Panc1 (cell line): ENCODE data around the gene NPR2. TPM values are rescaled to one million over a fixed set of nuclear protein-coding genes. Genes with fewer than 3 reads are reported as not detected.

ENCODE experiments used
- ATAC-seq: fragments of 200-7000 bp; cut with Tn5 transposase; 2 replicates; pipeline ENCODE4 v1.9.1; 2020; ENCODE audit warnings: mild to moderate bottlenecking, moderate library complexity
- BruUV-seq: library from RNA; stranded (reverse); fragments of 400-500 nt; replicated peaks from 2 replicates; lab custom pipeline; 2021; lab: Mats Ljungman, UMichigan
- CTCF ChIA-PET: fragments of 300-600 bp; sonication (Branson Sonifier 250); formaldehyde crosslinking; loops from one replicate; lab custom pipeline; 2022; ENCODE audit warnings: antibody characterized with exemption; lab: Charles Lee
- POLR2A ChIA-PET: fragments of 300-600 bp; sonication (Branson Sonifier 250); formaldehyde crosslinking; loops from one replicate; lab custom pipeline; 2022; ENCODE audit warnings: antibody characterized with exemption; lab: Charles Lee
- DNase-seq: peaks from one replicate; pipeline ENCODE4 v3.0.0-alpha.2; 2010; ENCODE audit warnings: low read depth, low spot score
- H3K27ac ChIP-seq: 2 replicates; pipeline ENCODE4 v1.5.1; 2011; ENCODE audit warnings: mild to moderate bottlenecking, low read length, inconsistent platforms
- H3K27me3 ChIP-seq: fragments of 200-500 bp; sonication (Bioruptor generic); 2 replicates; pipeline ENCODE4 v1.6.0; 2014; ENCODE audit warnings: low read length, inconsistent platforms; ENCODE audit not compliant: control insufficient read depth, insufficient read depth
- H3K36me3 ChIP-seq: fragments of 200-500 bp; sonication (Bioruptor generic); 2 replicates; pipeline ENCODE4 v1.5.1; 2014; ENCODE audit warnings: inconsistent platforms, mild to moderate bottlenecking, low read length, moderate library complexity; ENCODE audit not compliant: control insufficient read depth, insufficient read depth
- H3K4me1 ChIP-seq: 2 replicates; pipeline ENCODE4 v1.5.1; 2011; ENCODE audit warnings: inconsistent platforms, mild to moderate bottlenecking, low read length, moderate library complexity; ENCODE audit not compliant: control insufficient read depth, insufficient read depth
- H3K4me3 ChIP-seq, 2 experiments: 2 replicates each; pipeline ENCODE4 v1.5.1; 2011 to 2012; ENCODE audit warnings: low read depth in 2 of 2, low read length in 2 of 2, mild to moderate bottlenecking in 2 of 2, inconsistent platforms in 1 of 2, moderate library complexity in 1 of 2
- H3K9me3 ChIP-seq: fragments of 200-500 bp; sonication (Bioruptor generic); 2 replicates; pipeline ENCODE4 v1.5.1; 2014; ENCODE audit warnings: low read depth, mild to moderate bottlenecking, inconsistent platforms, low read length, moderate library complexity; ENCODE audit not compliant: control insufficient read depth, insufficient read depth
- CTCF ChIP-seq: fragments of 450-650 bp; IDR thresholded peaks from 2 replicates; pipeline ENCODE4 v1.5.1; 2017; ENCODE audit warnings: mild to moderate bottlenecking
- POLR2AphosphoS5 ChIP-seq: IDR thresholded peaks from 2 replicates; pipeline ENCODE4 v1.6.1; 2012; ENCODE audit warnings: mild to moderate bottlenecking, low read depth, low read length, moderate library complexity
- SIN3A ChIP-seq: IDR thresholded peaks from 2 replicates; pipeline ENCODE4 v1.6.1; 2012; ENCODE audit warnings: low read depth, mild to moderate bottlenecking, low read length, moderate library complexity, borderline replicate concordance; ENCODE audit not compliant: insufficient read depth
- TCF7L2 ChIP-seq: IDR thresholded peaks from 2 replicates; pipeline ENCODE4 v1.6.1; 2011; ENCODE audit warnings: mild to moderate bottlenecking, low read depth, low read length, inconsistent platforms
- in situ Hi-C: cut with HindIII; loops from 2 replicates; pipeline ENCODE4 v1.10.0; 2016; ENCODE audit warnings: low sequenced_read_pairs, low pct_unique_long_range_greater_than_20kb
- intact Hi-C: fragments of 100-400 bp; cut with micrococcal nuclease; formaldehyde crosslinking; loops from one replicate; pipeline ENCODE4 v1.10.0; 2022; ENCODE audit not compliant: unreplicated experiment
- total RNA-seq: library from RNA; stranded (reverse); gene quantifications from one replicate; pipeline ENCODE4 v1.2.1, GENCODE V29; 2021; ENCODE audit not compliant: unreplicated experiment
- TF ChIP-seq, protein P1 (sequence below), 2 experiments: IDR thresholded peaks; 2 replicates each; pipeline ENCODE4 v1.6.1; 2011 to 2012; ENCODE audit warnings: low read depth in 2 of 2, control low read depth in 1 of 2, low read length in 1 of 2, mild to moderate bottlenecking in 1 of 2, moderate library complexity in 1 of 2; ENCODE audit not compliant: insufficient read depth in 1 of 2

NPR2 gene
- total RNA-seq, 1 experiment from 2014 or later, result 12.2 TPM

DNA sequence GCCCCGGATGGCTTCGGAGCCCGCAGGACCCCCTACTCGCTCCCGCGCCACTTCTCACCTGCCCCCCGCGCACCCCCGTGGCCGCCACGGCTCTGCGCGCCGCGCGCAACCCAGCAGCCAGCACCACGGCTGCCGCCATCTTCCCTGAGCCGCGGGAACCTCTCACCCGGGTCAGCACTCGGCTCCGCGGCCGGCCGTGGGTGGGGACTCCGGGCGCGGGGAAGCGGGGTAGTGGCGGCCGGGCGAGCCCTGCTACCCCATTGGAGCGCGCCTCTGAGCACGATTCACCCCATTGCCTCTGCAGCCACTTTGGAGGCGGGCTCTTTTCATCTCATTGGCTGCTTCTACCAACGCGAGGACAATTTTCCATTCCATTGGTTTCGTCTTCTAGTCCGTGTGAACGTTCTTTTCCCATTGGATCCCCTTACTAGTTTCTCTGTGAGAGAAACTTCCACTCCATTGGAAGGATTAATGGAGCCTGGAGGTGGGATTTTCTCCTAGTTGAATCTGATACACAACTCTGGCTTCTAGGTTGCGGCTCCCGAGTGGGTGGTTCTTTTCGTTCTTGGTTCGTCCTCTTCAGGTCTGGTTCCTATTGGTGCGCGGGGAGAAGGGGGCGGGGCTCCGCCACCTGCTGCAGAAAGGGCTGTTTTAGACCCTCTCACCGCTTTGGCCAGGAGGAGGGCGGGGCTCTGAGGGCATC lies 23.6 kb downstream of the NPR2 start, which contains the start of gene HINT2:
Gene HINT2 (minus strand): TSS at position 202 of the 703 bp plus-strand sequence. CDS start 63 bp downstream, at position 139.
- peak; percentile 94 for ATAC-seq
- TF ChIP-seq CTCF, result no peak
- peak; percentile 94 for TF ChIP-seq POLR2AphosphoS5
- TF ChIP-seq TCF7L2, result no peak
- TF ChIP-seq, protein P1, sequence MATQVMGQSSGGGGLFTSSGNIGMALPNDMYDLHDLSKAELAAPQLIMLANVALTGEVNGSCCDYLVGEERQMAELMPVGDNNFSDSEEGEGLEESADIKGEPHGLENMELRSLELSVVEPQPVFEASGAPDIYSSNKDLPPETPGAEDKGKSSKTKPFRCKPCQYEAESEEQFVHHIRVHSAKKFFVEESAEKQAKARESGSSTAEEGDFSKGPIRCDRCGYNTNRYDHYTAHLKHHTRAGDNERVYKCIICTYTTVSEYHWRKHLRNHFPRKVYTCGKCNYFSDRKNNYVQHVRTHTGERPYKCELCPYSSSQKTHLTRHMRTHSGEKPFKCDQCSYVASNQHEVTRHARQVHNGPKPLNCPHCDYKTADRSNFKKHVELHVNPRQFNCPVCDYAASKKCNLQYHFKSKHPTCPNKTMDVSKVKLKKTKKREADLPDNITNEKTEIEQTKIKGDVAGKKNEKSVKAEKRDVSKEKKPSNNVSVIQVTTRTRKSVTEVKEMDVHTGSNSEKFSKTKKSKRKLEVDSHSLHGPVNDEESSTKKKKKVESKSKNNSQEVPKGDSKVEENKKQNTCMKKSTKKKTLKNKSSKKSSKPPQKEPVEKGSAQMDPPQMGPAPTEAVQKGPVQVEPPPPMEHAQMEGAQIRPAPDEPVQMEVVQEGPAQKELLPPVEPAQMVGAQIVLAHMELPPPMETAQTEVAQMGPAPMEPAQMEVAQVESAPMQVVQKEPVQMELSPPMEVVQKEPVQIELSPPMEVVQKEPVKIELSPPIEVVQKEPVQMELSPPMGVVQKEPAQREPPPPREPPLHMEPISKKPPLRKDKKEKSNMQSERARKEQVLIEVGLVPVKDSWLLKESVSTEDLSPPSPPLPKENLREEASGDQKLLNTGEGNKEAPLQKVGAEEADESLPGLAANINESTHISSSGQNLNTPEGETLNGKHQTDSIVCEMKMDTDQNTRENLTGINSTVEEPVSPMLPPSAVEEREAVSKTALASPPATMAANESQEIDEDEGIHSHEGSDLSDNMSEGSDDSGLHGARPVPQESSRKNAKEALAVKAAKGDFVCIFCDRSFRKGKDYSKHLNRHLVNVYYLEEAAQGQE (IDR thresholded peaks at IDR 0.05; ENCODE audit: insufficient read depth in 1 of 2, low read depth in 2 of 2, low read length in 1 of 2), result no peak
- peak; percentile 72; the same call in 1 of the 2 replicates for TF ChIP-seq SIN3A
- BruUV-seq, result no TSS peak

DNA sequence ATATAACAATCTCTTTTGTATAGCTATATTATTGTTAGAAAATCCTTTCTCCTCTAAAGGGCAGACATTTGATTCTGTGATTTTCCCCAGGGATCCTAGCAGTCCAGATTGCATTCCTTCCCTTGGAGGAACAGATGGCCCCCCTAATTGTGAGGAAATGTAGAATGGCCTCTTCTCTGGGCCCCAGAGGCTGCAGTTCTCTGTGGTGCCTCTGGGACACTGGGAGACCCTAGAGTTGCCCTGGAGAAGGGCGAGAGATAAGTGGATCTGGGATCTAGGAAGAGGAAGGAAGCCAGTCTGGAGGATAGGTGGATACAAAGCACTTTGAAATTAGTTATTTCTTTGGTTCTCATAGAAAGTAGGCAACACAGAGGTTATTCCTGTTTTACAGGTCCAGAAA lies 25.3 kb downstream of the NPR2 start:
- in situ Hi-C loops, result no loop called here
- H3K4me3 ChIP-seq, result no peak overlapping the region
- no peaks in the 10 kb centered on the region for H3K36me3 ChIP-seq
- TF ChIP-seq, protein P1 (IDR thresholded peaks at IDR 0.05; ENCODE audit: insufficient read depth in 1 of 2, low read depth in 2 of 2, low read length in 1 of 2), result no peak
- TF ChIP-seq SIN3A (no peak), POLR2AphosphoS5 (no peak), CTCF (0 out of 2 replicates have a peak, but pooled peaks have one; percentile 20), TCF7L2 (no peak)
- H3K9me3 ChIP-seq, result no peaks in the 10 kb centered on the region
- POLR2A ChIA-PET, result no interaction called here
- BruUV-seq, result no TSS peak
- H3K27ac ChIP-seq, result no peak overlapping the region
- peaks cover 23% of the 10 kb centered on the region for H3K4me1 ChIP-seq
- DNase-seq (no peak), ATAC-seq (no peak)
- H3K27me3 ChIP-seq, result peaks cover 3% of the 10 kb centered on the region; the same call in 1 of the 2 replicates
- CTCF ChIA-PET, result interaction anchor here (0.6 kb wide), 1 partner anchor 85 kb away, joined by 3 read pairs; no protein-coding TSS in a partner anchor
- intact Hi-C loops, result loop anchor here (10.0 kb wide), 1 partner anchor 162 kb away; the partner anchor contains the start of genes CCDC107, RMRP and SIT1

More for the DNA sequence above, 23.6 kb downstream of the NPR2 start, which contains the start of gene HINT2:
- ChIA-PET POLR2A (interaction anchor here (1.0 kb wide), 1 partner anchor 81 kb away, joined by 3 read pairs; no protein-coding TSS in a partner anchor), CTCF (interaction anchor here (0.5 to 0.6 kb wide), 2 partner anchors 14 to 141 kb away, joined by 4 to 7 read pairs; partner anchors contain the start of gene TMEM8B)
- Histone ChIP-seq H3K27ac (peak within 1 kb of the TSS; percentile 85), H3K36me3 (no peaks in the 10 kb centered on the region), H3K9me3 (no peaks in the 10 kb centered on the region), H3K4me1 (peaks cover 29% of the 10 kb centered on the region), H3K27me3 (peaks cover 3% of the 10 kb centered on the region; the same call in 1 of the 2 replicates), H3K4me3 (peak within 1 kb of the TSS; percentile 88 to 90)
- in situ Hi-C loops (no loop called here), intact Hi-C loops (loop anchor here (10.0 kb wide), 1 partner anchor 160 kb away; the partner anchor contains the start of genes CCDC107, RMRP and SIT1)
- DNase-seq, result peak; percentile 91
